Liver (tissue), 9 donors: ENCODE results near the gene POLD2. TPM values are rescaled to one million over a fixed set of nuclear protein-coding genes. Genes with fewer than 3 reads are reported as not detected.

ENCODE experiments used
- DNase-seq: peaks from one replicate; pipeline ENCODE4 v3.0.0-alpha.2; 2017; ENCODE audit warnings: low spot score
- H3K27ac ChIP-seq, 2 donors: one replicate each; pipeline ENCODE4 v1.7.0; 2013; ENCODE audit warnings: inconsistent platforms in 2 of 2, low read length in 2 of 2, control low read depth in 1 of 2, low read depth in 1 of 2, mild to moderate bottlenecking in 1 of 2
- H3K27me3 ChIP-seq, 4 donors: one replicate each; pipeline versions ENCODE4 v1.6.1 to v1.7.0; 2013; ENCODE audit warnings: low read length in 3 of 4, inconsistent platforms in 1 of 4, mild to moderate bottlenecking in 1 of 4, moderate library complexity in 1 of 4; ENCODE audit not compliant: control insufficient read depth in 4 of 4, insufficient read depth in 4 of 4
- H3K36me3 ChIP-seq, 4 donors: one replicate each; pipeline versions ENCODE4 v1.6.1 to v1.7.0; 2013; ENCODE audit warnings: low read length in 3 of 4, mild to moderate bottlenecking in 3 of 4, low read depth in 1 of 4, moderate library complexity in 1 of 4; ENCODE audit not compliant: control insufficient read depth in 4 of 4, insufficient read depth in 3 of 4
- H3K4me1 ChIP-seq, 4 donors: one replicate each; pipeline versions ENCODE4 v1.6.1 to v1.7.0; 2013; ENCODE audit warnings: low read length in 3 of 4, mild to moderate bottlenecking in 3 of 4, moderate library complexity in 1 of 4; ENCODE audit not compliant: control insufficient read depth in 4 of 4, insufficient read depth in 4 of 4
- H3K4me3 ChIP-seq, 3 donors: one replicate each; pipeline versions ENCODE4 v1.6.1 to v1.7.0; 2013; ENCODE audit warnings: low read length in 3 of 3, control low read depth in 1 of 3, low read depth in 1 of 3, mild to moderate bottlenecking in 1 of 3
- H3K9ac ChIP-seq, 2 donors: one replicate each; pipeline ENCODE4 v1.7.0; 2013; ENCODE audit warnings: low read length in 2 of 2, mild to moderate bottlenecking in 2 of 2, moderate library complexity in 2 of 2, control low read depth in 1 of 2, low read depth in 1 of 2
- H3K9me3 ChIP-seq, 4 donors: one replicate each; pipeline versions ENCODE4 v1.6.1 to v1.7.0; 2013; ENCODE audit warnings: low read length in 3 of 4; ENCODE audit not compliant: control insufficient read depth in 4 of 4
- FOXA1 ChIP-seq: IDR thresholded peaks from 2 replicates; pipeline ENCODE4 v1.6.1; 2016; ENCODE audit warnings: antibody characterized with exemption
- GABPA ChIP-seq, 2 donors: IDR thresholded peaks in 1 of 2; conservative IDR thresholded peaks in 1 of 2; 2 replicates each; pipeline ENCODE4 v1.6.1; 2016; ENCODE audit warnings: antibody characterized with exemption in 2 of 2, mild to moderate bottlenecking in 1 of 2, moderate library complexity in 1 of 2
- HNF4A ChIP-seq, 2 donors: conservative IDR thresholded peaks; 2 replicates each; pipeline ENCODE4 v1.6.1; 2016; ENCODE audit warnings: antibody characterized with exemption in 2 of 2, mild to moderate bottlenecking in 2 of 2
- JUND ChIP-seq, 2 donors: IDR thresholded peaks; 2 replicates each; pipeline ENCODE4 v1.6.1; 2016; ENCODE audit warnings: antibody characterized with exemption in 2 of 2
- NR2F2 ChIP-seq: IDR thresholded peaks from 2 replicates; pipeline ENCODE4 v1.6.1; 2016; ENCODE audit warnings: antibody characterized with exemption
- RAD21 ChIP-seq, 2 donors: IDR thresholded peaks; 2 replicates each; pipeline ENCODE4 v1.6.1; 2016; ENCODE audit warnings: antibody characterized with exemption in 2 of 2, mild to moderate bottlenecking in 2 of 2
- SP1 ChIP-seq: IDR thresholded peaks from 2 replicates; pipeline ENCODE4 v1.6.1; 2018; ENCODE audit warnings: antibody characterized with exemption, mild to moderate bottlenecking
- YY1 ChIP-seq: IDR thresholded peaks from 2 replicates; pipeline ENCODE4 v1.6.1; 2016; ENCODE audit warnings: antibody characterized with exemption, mild to moderate bottlenecking
- WGBS: extraction: QIAGEN DNeasy Blood & Tissue Kit; methylation state at CpG from one replicate; pipeline ENCODE4 v1.1.7; 2013; 5-methylcytosine and 5-hydroxymethylcytosine counted together
- polyA plus RNA-seq, 2 donors: library from polyadenylated mRNA; stranded (reverse) in 1 of 2; unstranded in 1 of 2; fragments of 200-250 nt in 1 of 2; fragments of >200 nt in 1 of 2; fragmentation: Nextera tagmentation in 1 of 2; extraction: Ambion mirVana in 1 of 2; gene quantifications; one replicate each; pipeline versions ENCODE4 v1.2.1 to v1.2.3, GENCODE V29; 2013 to 2015
- total RNA-seq, 2 donors: library from RNA; depleted of rRNA; stranded (reverse); fragments of >200 nt; gene quantifications; one replicate each; pipeline ENCODE4 v1.2.3, GENCODE V29; 2014
- TF ChIP-seq, protein P1 (sequence below): IDR thresholded peaks from 2 replicates; pipeline ENCODE4 v1.6.1; 2016; ENCODE audit warnings: antibody characterized with exemption, mild to moderate bottlenecking
- TF ChIP-seq, protein P2 (sequence below): fragments of 150-350 bp; IDR thresholded peaks from 2 replicates; pipeline ENCODE4 v1.5.1; 2017; ENCODE audit warnings: improper control_type of control experiment, low read depth, low read length; ENCODE audit not compliant: missing input control
- donor health status: healthy.
- donor health status: healthy.
- donor health status: healthy.
- donor health status: healthy.
- donor health status: healthy.

POLD2 gene
- total and polyA plus RNA-seq, 4 donors = 53.9 to 101 (median 85.3) TPM

DNA sequence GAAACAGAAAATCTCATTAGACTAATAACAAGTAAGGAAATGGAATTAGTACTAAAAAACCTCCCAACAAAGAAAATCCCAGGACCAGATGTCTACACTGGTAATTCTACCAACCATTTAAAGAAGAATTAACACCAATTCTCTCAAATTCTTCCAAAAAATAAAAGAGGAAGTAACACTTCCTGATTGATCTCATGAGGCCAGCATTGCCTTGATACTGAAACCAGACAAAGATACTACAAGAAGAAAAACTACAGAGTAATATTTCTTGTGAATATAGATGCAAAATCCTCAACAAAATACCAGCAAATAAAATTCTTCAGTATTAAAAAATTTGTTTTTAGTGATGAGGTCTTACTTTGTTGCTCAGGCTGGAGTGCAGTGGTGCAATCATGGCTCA is 44.6 kb upstream of the POLD2 start:
- H3K27me3 ChIP-seq = no peaks in the 10 kb centered on the region
- no peak for TF ChIP-seq NR2F2
- no peak for TF ChIP-seq GABPA (IDR thresholded peaks at IDR 0.05 in 1 of 2, conservative IDR thresholded peaks at IDR 0.05 in 1 of 2)
- TF ChIP-seq SP1 = no peak
- no peak for TF ChIP-seq YY1
- TF ChIP-seq, protein P1, sequence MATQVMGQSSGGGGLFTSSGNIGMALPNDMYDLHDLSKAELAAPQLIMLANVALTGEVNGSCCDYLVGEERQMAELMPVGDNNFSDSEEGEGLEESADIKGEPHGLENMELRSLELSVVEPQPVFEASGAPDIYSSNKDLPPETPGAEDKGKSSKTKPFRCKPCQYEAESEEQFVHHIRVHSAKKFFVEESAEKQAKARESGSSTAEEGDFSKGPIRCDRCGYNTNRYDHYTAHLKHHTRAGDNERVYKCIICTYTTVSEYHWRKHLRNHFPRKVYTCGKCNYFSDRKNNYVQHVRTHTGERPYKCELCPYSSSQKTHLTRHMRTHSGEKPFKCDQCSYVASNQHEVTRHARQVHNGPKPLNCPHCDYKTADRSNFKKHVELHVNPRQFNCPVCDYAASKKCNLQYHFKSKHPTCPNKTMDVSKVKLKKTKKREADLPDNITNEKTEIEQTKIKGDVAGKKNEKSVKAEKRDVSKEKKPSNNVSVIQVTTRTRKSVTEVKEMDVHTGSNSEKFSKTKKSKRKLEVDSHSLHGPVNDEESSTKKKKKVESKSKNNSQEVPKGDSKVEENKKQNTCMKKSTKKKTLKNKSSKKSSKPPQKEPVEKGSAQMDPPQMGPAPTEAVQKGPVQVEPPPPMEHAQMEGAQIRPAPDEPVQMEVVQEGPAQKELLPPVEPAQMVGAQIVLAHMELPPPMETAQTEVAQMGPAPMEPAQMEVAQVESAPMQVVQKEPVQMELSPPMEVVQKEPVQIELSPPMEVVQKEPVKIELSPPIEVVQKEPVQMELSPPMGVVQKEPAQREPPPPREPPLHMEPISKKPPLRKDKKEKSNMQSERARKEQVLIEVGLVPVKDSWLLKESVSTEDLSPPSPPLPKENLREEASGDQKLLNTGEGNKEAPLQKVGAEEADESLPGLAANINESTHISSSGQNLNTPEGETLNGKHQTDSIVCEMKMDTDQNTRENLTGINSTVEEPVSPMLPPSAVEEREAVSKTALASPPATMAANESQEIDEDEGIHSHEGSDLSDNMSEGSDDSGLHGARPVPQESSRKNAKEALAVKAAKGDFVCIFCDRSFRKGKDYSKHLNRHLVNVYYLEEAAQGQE = no peak
- TF ChIP-seq HNF4A (conservative IDR thresholded peaks at IDR 0.05) = no peak
- H3K9ac ChIP-seq = no peak overlapping the region
- H3K27ac ChIP-seq = no peak overlapping the region
- H3K36me3 ChIP-seq = no peaks in the 10 kb centered on the region
- no peak for DNase-seq
- H3K9me3 ChIP-seq = no peaks in the 10 kb centered on the region
- peaks cover 3 to 10% (median 8%) of the 10 kb centered on the region in 4 donors for H3K4me1 ChIP-seq
- H3K4me3 ChIP-seq = no peak overlapping the region

DNA sequence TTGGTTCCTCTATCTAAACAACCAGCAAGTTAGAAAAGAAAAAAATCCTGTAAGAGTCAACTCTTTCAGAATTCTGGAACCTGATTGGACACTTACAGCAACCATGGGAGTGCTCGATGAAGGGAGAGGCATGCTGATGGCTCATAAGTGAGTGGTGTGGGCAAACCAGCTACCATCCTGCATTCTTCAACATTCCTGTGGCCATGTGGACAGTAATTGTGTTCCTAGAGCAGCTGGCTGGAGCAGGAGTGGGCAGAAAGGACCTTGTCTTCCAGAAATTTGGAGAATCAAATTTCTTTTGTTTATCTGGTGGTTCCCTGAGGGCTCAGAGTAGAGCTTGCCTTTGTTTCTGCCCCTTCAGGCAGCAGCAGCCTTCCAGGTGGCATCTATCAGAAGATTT is 40.2 kb upstream of the POLD2 start:
- DNase-seq = no peak
- H3K27ac ChIP-seq = no peak overlapping the region
- no peak overlapping the region for H3K9ac ChIP-seq
- no peaks in the 10 kb centered on the region for H3K9me3 ChIP-seq
- TF ChIP-seq JUND (IDR thresholded peaks at IDR 0.05) (no peak), RAD21 (IDR thresholded peaks at IDR 0.05) (no peak), FOXA1 (no peak), GABPA (IDR thresholded peaks at IDR 0.05 in 1 of 2, conservative IDR thresholded peaks at IDR 0.05 in 1 of 2) (no peak), YY1 (no peak)
- TF ChIP-seq, protein P2, sequence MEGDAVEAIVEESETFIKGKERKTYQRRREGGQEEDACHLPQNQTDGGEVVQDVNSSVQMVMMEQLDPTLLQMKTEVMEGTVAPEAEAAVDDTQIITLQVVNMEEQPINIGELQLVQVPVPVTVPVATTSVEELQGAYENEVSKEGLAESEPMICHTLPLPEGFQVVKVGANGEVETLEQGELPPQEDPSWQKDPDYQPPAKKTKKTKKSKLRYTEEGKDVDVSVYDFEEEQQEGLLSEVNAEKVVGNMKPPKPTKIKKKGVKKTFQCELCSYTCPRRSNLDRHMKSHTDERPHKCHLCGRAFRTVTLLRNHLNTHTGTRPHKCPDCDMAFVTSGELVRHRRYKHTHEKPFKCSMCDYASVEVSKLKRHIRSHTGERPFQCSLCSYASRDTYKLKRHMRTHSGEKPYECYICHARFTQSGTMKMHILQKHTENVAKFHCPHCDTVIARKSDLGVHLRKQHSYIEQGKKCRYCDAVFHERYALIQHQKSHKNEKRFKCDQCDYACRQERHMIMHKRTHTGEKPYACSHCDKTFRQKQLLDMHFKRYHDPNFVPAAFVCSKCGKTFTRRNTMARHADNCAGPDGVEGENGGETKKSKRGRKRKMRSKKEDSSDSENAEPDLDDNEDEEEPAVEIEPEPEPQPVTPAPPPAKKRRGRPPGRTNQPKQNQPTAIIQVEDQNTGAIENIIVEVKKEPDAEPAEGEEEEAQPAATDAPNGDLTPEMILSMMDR = no peak
- TF ChIP-seq, protein P1 = no peak
- no peaks in the 10 kb centered on the region for H3K27me3 ChIP-seq
- peaks cover 23 to 53% (median 47%) of the 10 kb centered on the region in 4 donors for H3K4me1 ChIP-seq
- H3K4me3 ChIP-seq = no peak overlapping the region
- 77% methylated on average over 1 of the region's 1 CpG for WGBS
- no peaks in the 10 kb centered on the region for H3K36me3 ChIP-seq
